HCT116 (cell line): ENCODE results near the gene SH3PXD2A. TPM values are rescaled to one million over a fixed set of nuclear protein-coding genes. Genes with fewer than 3 reads are reported as not detected.

Experiments used
- ATAC-seq: fragments of 200-7000 bp; cut with Tn5 transposase; 2 replicates; pipeline ENCODE4 v1.9.1; 2020; ENCODE audit warnings: mild to moderate bottlenecking, moderate library complexity
- BruUV-seq: library from RNA; stranded (reverse); fragments of 400-500 nt; replicated peaks from 2 replicates; lab custom pipeline; 2021; lab: Mats Ljungman, UMichigan
- CTCF ChIA-PET: fragments of 300-600 bp; sonication (Branson Sonifier 250); formaldehyde crosslinking; loops from one replicate; lab custom pipeline; 2021; ENCODE audit warnings: antibody characterized with exemption; lab: Charles Lee
- POLR2A ChIA-PET: fragments of 300-600, 350-600 bp; sonication (Branson Sonifier 250); formaldehyde crosslinking; loops from one replicate; lab custom pipeline; 2021; ENCODE audit warnings: antibody characterized with exemption; lab: Charles Lee
- RAD21 ChIA-PET, 2 experiments: fragments of 300-600 bp; sonication (Branson Sonifier 250); formaldehyde crosslinking; loops; one replicate each; lab custom pipeline; 2023; ENCODE audit warnings: low total read pairs in 2 of 2; ENCODE audit not compliant: uncharacterized antibody in 2 of 2, unreplicated experiment in 2 of 2, low non-redundant PET in 1 of 2; lab: Charles Lee
- DNase-seq: peaks from one replicate; pipeline ENCODE4 v3.0.0-alpha.2; 2010; ENCODE audit warnings: low read depth, low spot score
- H2AFZ ChIP-seq: fragments of 200-600 bp; shearing (Covaris generic), sonication (generic); 2 replicates; pipeline ENCODE4 v1.6.1; 2017; ENCODE audit warnings: low read depth, mixed run types, mixed read lengths, antibody characterized with exemption, low read length; ENCODE audit not compliant: poor library complexity, severe bottlenecking
- H3K27ac ChIP-seq: 2 replicates; pipeline ENCODE4 v1.5.1; 2012; ENCODE audit warnings: low read depth, low read length
- H3K27me3 ChIP-seq: fragments of 200-600 bp; sonication (generic); 2 replicates; pipeline ENCODE4 v1.6.1; 2016; ENCODE audit warnings: mixed run types, low read length, mixed read lengths; ENCODE audit not compliant: insufficient read depth
- H3K36me3 ChIP-seq, 2 experiments: fragments of 200-500 bp in 1 of 2; fragments of 200-600 bp in 1 of 2; sonication (Bioruptor generic) in 1 of 2; sonication (generic) in 1 of 2; 2 replicates each; pipeline versions ENCODE4 v1.5.1 to v1.6.1; 2014 to 2016; ENCODE audit warnings: low read length in 2 of 2, inconsistent platforms in 1 of 2, mixed read lengths in 1 of 2, mixed run types in 1 of 2; ENCODE audit not compliant: insufficient read depth in 2 of 2, control insufficient read depth in 1 of 2
- H3K4me1 ChIP-seq, 2 experiments: fragments of 200-600 bp in 1 of 2; sonication (generic) in 1 of 2; 2 replicates each; pipeline versions ENCODE4 v1.5.1 to v1.6.1; 2012 to 2017; ENCODE audit warnings: low read length in 2 of 2, inconsistent platforms in 1 of 2, mild to moderate bottlenecking in 1 of 2, mixed read lengths in 1 of 2, mixed run types in 1 of 2, moderate library complexity in 1 of 2; ENCODE audit not compliant: insufficient read depth in 2 of 2, control insufficient read depth in 1 of 2
- H3K4me2 ChIP-seq: fragments of 200-600 bp; sonication (generic); 2 replicates; pipeline ENCODE4 v1.6.1; 2017; ENCODE audit warnings: mixed run types, low read length, mixed read lengths
- H3K4me3 ChIP-seq, 2 experiments: fragments of 200-600 bp in 1 of 2; sonication (generic) in 1 of 2; replicated peaks in 1 of 2; 2 replicates each; pipeline ENCODE4 v1.5.1; 2011 to 2016; ENCODE audit warnings: low read length in 2 of 2, control low read depth in 1 of 2, low read depth in 1 of 2, mild to moderate bottlenecking in 1 of 2, mixed read lengths in 1 of 2, mixed run types in 1 of 2
- H3K79me2 ChIP-seq: fragments of 200-600 bp; sonication (generic); 2 replicates; pipeline ENCODE4 v1.6.1; 2017; ENCODE audit warnings: mild to moderate bottlenecking, mixed run types, low read length, moderate library complexity, mixed read lengths; ENCODE audit not compliant: insufficient read depth
- H3K9ac ChIP-seq: fragments of 200-600 bp; sonication (generic); 2 replicates; pipeline ENCODE4 v1.6.1; 2016; ENCODE audit warnings: low read length, mixed read lengths
- H3K9me2 ChIP-seq: fragments of 200-600 bp; sonication (generic), shearing (Covaris generic); 2 replicates; pipeline ENCODE4 v1.6.1; 2017; ENCODE audit warnings: mixed run types, mild to moderate bottlenecking, moderate library complexity; ENCODE audit not compliant: insufficient read depth
- H3K9me3 ChIP-seq, 2 experiments: fragments of 200-500 bp in 1 of 2; fragments of 200-600 bp in 1 of 2; sonication (Bioruptor generic) in 1 of 2; sonication (generic) in 1 of 2; 2 replicates each; pipeline ENCODE4 v1.6.1; 2014 to 2017; ENCODE audit warnings: low read length in 2 of 2, mixed read lengths in 2 of 2, inconsistent platforms in 1 of 2, low read depth in 1 of 2, mild to moderate bottlenecking in 1 of 2, mixed run types in 1 of 2, moderate library complexity in 1 of 2; ENCODE audit not compliant: control insufficient read depth in 1 of 2, insufficient read depth in 1 of 2
- H4K20me1 ChIP-seq: fragments of 200-600 bp; sonication (generic), shearing (Covaris generic); 2 replicates; pipeline ENCODE4 v1.6.1; 2017; ENCODE audit warnings: mixed run types, mild to moderate bottlenecking, moderate library complexity; ENCODE audit not compliant: insufficient read depth
- CEBPB ChIP-seq: IDR thresholded peaks from 2 replicates; pipeline ENCODE4 v1.6.1; 2012; ENCODE audit warnings: low read depth
- EGR1 ChIP-seq: IDR thresholded peaks from 2 replicates; pipeline ENCODE4 v1.6.1; 2012; ENCODE audit warnings: low read depth
- ELF1 ChIP-seq: IDR thresholded peaks from 2 replicates; pipeline ENCODE4 v1.6.1; 2012; ENCODE audit warnings: low read depth, borderline replicate concordance
- JUND ChIP-seq: IDR thresholded peaks from 2 replicates; pipeline ENCODE4 v1.6.1; 2012
- SIN3A ChIP-seq: IDR thresholded peaks from 2 replicates; pipeline ENCODE4 v1.6.1; 2012; ENCODE audit warnings: low read depth
- SP1 ChIP-seq: IDR thresholded peaks from 2 replicates; pipeline ENCODE4 v1.6.1; 2012; ENCODE audit warnings: low read depth
- SRF ChIP-seq: IDR thresholded peaks from 2 replicates; pipeline ENCODE4 v1.6.1; 2012; ENCODE audit warnings: low read depth
- TCF7L2 ChIP-seq: IDR thresholded peaks from 2 replicates; pipeline ENCODE4 v1.7.0; 2011; ENCODE audit warnings: borderline replicate concordance, inconsistent platforms; ENCODE audit not compliant: insufficient read depth, insufficient read length; ENCODE audit errors: extremely low read depth
- ZFX ChIP-seq: fragments of 450-650 bp; IDR thresholded peaks from 2 replicates; pipeline ENCODE4 v1.6.1; 2017
- ZNF274 ChIP-seq: fragments of 200-500 bp; sonication (Bioruptor generic); IDR thresholded peaks from 2 replicates; pipeline ENCODE4 v1.6.1; 2014; ENCODE audit warnings: mild to moderate bottlenecking, low read depth, low read length, inconsistent platforms
- intact Hi-C: fragments of 100-400 bp; cut with micrococcal nuclease; formaldehyde crosslinking; loops from 2 replicates; pipeline ENCODE4 v1.10.0; 2022
- total RNA-seq: library from RNA; stranded (reverse); gene quantifications from one replicate; pipeline ENCODE4 v1.2.1, GENCODE V29; 2021; ENCODE audit not compliant: unreplicated experiment
- TF ChIP-seq, protein P1 (sequence below): IDR thresholded peaks from 2 replicates; pipeline ENCODE4 v1.6.1; 2011; ENCODE audit warnings: mild to moderate bottlenecking, low read length, moderate library complexity; ENCODE audit not compliant: insufficient replicate concordance; ENCODE audit errors: extremely low read depth

The SH3PXD2A gene
- total RNA-seq, 1 experiment from 2014 or later, result 8.7 TPM

DNA sequence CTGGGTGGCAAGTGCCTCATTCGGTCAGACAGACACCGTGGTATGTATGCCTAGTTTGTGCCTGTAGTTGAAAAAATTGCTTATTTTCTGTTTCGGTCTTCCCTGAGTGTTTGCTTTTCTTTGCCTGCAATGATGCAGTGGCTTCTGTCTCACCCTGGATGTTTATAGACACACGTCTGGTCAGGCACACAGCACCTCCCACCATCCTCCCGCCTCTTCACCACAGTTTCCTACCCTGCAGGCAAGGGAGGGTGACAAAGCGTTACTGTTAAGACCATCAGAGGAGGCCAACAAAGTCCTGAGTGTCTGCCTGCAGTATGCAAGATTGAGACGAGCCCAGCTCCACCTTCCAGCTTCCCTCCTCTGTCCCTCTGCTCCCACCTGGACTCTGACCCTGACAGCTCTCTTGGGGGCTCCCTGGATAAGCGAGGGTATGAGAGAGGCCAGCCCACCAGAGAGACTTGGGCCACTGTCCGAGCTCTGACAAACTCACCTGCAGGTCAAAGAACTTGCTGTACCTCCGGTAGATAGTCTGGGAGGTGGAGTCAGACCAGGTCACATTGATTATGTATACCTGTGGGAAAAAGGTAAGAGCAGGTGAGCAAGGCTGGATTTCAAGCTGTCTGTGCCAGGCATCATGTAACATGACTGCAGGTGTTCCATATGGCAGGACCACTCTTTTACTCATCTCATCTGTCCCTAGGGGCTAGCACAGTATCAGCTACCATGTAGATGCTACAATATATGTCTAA, 54.4 kb downstream of the SH3PXD2A start:
- H3K4me2 ChIP-seq, result no peak overlapping the region
- H3K36me3 ChIP-seq, result no peaks in the 10 kb centered on the region
- no peaks in the 10 kb centered on the region for H3K27me3 ChIP-seq
- ATAC-seq, result no peak
- intact Hi-C loops, result no loop called here
- no peaks in the 10 kb centered on the region for H3K9me3 ChIP-seq
- ChIA-PET POLR2A (no interaction called here), RAD21 (no interaction called here), CTCF (no interaction called here)
- no peak overlapping the region for H3K9ac ChIP-seq
- BruUV-seq, result no TSS peak
- no peak overlapping the region for H2AFZ ChIP-seq
- H3K27ac ChIP-seq, result no peak overlapping the region
- H3K9me2 ChIP-seq, result no peaks in the 10 kb centered on the region
- no peak overlapping the region for H3K4me3 ChIP-seq
- no peaks in the 10 kb centered on the region for H4K20me1 ChIP-seq
- no peaks in the 10 kb centered on the region for H3K79me2 ChIP-seq
- DNase-seq, result no peak
- H3K4me1 ChIP-seq, result no peaks in the 10 kb centered on the region
- no peak for TF ChIP-seq SIN3A
- no peak for TF ChIP-seq ZNF274
- TF ChIP-seq TCF7L2, result no peak
- TF ChIP-seq, protein P1, sequence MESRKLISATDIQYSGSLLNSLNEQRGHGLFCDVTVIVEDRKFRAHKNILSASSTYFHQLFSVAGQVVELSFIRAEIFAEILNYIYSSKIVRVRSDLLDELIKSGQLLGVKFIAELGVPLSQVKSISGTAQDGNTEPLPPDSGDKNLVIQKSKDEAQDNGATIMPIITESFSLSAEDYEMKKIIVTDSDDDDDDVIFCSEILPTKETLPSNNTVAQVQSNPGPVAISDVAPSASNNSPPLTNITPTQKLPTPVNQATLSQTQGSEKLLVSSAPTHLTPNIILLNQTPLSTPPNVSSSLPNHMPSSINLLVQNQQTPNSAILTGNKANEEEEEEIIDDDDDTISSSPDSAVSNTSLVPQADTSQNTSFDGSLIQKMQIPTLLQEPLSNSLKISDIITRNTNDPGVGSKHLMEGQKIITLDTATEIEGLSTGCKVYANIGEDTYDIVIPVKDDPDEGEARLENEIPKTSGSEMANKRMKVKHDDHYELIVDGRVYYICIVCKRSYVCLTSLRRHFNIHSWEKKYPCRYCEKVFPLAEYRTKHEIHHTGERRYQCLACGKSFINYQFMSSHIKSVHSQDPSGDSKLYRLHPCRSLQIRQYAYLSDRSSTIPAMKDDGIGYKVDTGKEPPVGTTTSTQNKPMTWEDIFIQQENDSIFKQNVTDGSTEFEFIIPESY, result no peak
- TF ChIP-seq JUND, result no peak
- TF ChIP-seq CEBPB, result no peak
- no peak for TF ChIP-seq ZFX
- TF ChIP-seq EGR1, result no peak
- no peak for TF ChIP-seq ELF1
- TF ChIP-seq SP1, result no peak
- TF ChIP-seq SRF, result no peak
- TF ChIP-seq, all 23 proteins: peak for 0
